HEK293 (cell line): ENCODE measurements around the gene DOCK4.

Experiments
- CTCF ChIA-PET: fragments of 350-600 bp; formaldehyde crosslinking; extraction: SDS; loops from one replicate; lab custom pipeline; 2021; ENCODE audit warnings: antibody characterized with exemption; lab: Yijun Ruan, JAX
- POLR2A ChIA-PET: fragments of 300-600 bp; formaldehyde crosslinking; extraction: SDS; loops from one replicate; lab custom pipeline; 2020; ENCODE audit warnings: antibody characterized with exemption, inconsistent platforms; lab: Yijun Ruan, JAX
- H3K27ac ChIP-seq: fragments of 200-500 bp; sonication (Bioruptor generic); 2 replicates; pipeline ENCODE4 v1.5.1; 2014; ENCODE audit warnings: low read depth, low read length, control low read depth, inconsistent platforms; ENCODE audit errors: extremely low read depth
- H3K36me3 ChIP-seq, 2 experiments: fragments of 200-500 bp in 1 of 2; sonication (Bioruptor generic) in 1 of 2; 1 replicate in 1 of 2; 2 replicates in 1 of 2; pipeline ENCODE4 v1.5.1; 2014 to 2017; ENCODE audit warnings: inconsistent platforms in 2 of 2, low read length in 2 of 2; ENCODE audit not compliant: control insufficient read depth in 2 of 2, insufficient read depth in 1 of 2
- H3K4me1 ChIP-seq: fragments of 200-500 bp; sonication (Bioruptor generic); 2 replicates; pipeline ENCODE4 v1.5.1; 2014; ENCODE audit warnings: mild to moderate bottlenecking, low read length, inconsistent platforms; ENCODE audit not compliant: control insufficient read depth, insufficient read depth
- H3K4me3 ChIP-seq: 2 replicates; pipeline ENCODE4 v1.5.1; 2011; ENCODE audit warnings: low read depth, mild to moderate bottlenecking, control low read depth, low read length, moderate library complexity
- H3K9me3 ChIP-seq: fragments of 200-500 bp; sonication (Bioruptor generic); 2 replicates; pipeline ENCODE4 v1.5.1; 2014; ENCODE audit warnings: low read depth, low read length, inconsistent platforms; ENCODE audit not compliant: control insufficient read depth, insufficient read depth
- ATF2 ChIP-seq: fragments of 450-650 bp; formaldehyde crosslinking; IDR thresholded peaks from 2 replicates; pipeline ENCODE4 v1.5.1; 2016; ENCODE audit warnings: missing biosample characterization, missing genetic modification characterization, low read depth
- BCL11A ChIP-seq: fragments of 450-650 bp; formaldehyde crosslinking; IDR thresholded peaks from 2 replicates; pipeline ENCODE4 v1.5.1; 2016; ENCODE audit warnings: low read depth, missing biosample characterization, missing genetic modification characterization
- BCL11B ChIP-seq: fragments of 450-650 bp; formaldehyde crosslinking; IDR thresholded peaks from 2 replicates; pipeline ENCODE4 v1.5.1; 2016; ENCODE audit warnings: low read depth, missing biosample characterization, missing genetic modification characterization
- EGR2 ChIP-seq: fragments of 450-650 bp; formaldehyde crosslinking; IDR thresholded peaks from 2 replicates; pipeline ENCODE4 v1.5.1; 2016; ENCODE audit warnings: low read depth, missing biosample characterization, missing genetic modification characterization
- GFI1B ChIP-seq: fragments of 450-650 bp; formaldehyde crosslinking; IDR thresholded peaks from 2 replicates; pipeline ENCODE4 v1.5.1; 2016; ENCODE audit warnings: missing biosample characterization, missing genetic modification characterization
- GLIS2 ChIP-seq: fragments of 450-650 bp; formaldehyde crosslinking; IDR thresholded peaks from 2 replicates; pipeline ENCODE4 v1.5.1; 2016; ENCODE audit warnings: missing biosample characterization, missing genetic modification characterization
- SP2 ChIP-seq: fragments of 450-650 bp; formaldehyde crosslinking; IDR thresholded peaks from 2 replicates; pipeline ENCODE4 v1.5.1; 2016; ENCODE audit warnings: missing biosample characterization, missing genetic modification characterization
- ZBTB20 ChIP-seq: fragments of 450-650 bp; formaldehyde crosslinking; IDR thresholded peaks from 2 replicates; pipeline ENCODE4 v1.5.1; 2016; ENCODE audit warnings: missing biosample characterization, missing genetic modification characterization
- ZBTB8A ChIP-seq: fragments of 450-650 bp; formaldehyde crosslinking; IDR thresholded peaks from 2 replicates; pipeline ENCODE4 v1.5.1; 2016; ENCODE audit warnings: missing biosample characterization, missing genetic modification characterization
- ZFP69B ChIP-seq: fragments of 450-650 bp; formaldehyde crosslinking; IDR thresholded peaks from 2 replicates; pipeline ENCODE4 v1.5.1; 2016; ENCODE audit warnings: missing biosample characterization, missing genetic modification characterization
- ZNF140 ChIP-seq: fragments of 450-650 bp; formaldehyde crosslinking; IDR thresholded peaks from 2 replicates; pipeline ENCODE4 v1.5.1; 2016; ENCODE audit warnings: missing biosample characterization, missing genetic modification characterization
- ZNF169 ChIP-seq: fragments of 450-650 bp; formaldehyde crosslinking; IDR thresholded peaks from 2 replicates; pipeline ENCODE4 v1.5.1; 2016; ENCODE audit warnings: missing biosample characterization, missing genetic modification characterization
- ZNF175 ChIP-seq: fragments of 450-650 bp; formaldehyde crosslinking; IDR thresholded peaks from 2 replicates; pipeline ENCODE4 v1.5.1; 2016; ENCODE audit warnings: missing biosample characterization, missing genetic modification characterization
- ZNF302 ChIP-seq: fragments of 450-650 bp; formaldehyde crosslinking; IDR thresholded peaks from 2 replicates; pipeline ENCODE4 v1.5.1; 2016; ENCODE audit warnings: missing biosample characterization, missing genetic modification characterization, low read depth
- ZNF366 ChIP-seq: fragments of 450-650 bp; formaldehyde crosslinking; conservative IDR thresholded peaks from 2 replicates; pipeline ENCODE4 v1.5.1; 2016; ENCODE audit warnings: missing biosample characterization, missing genetic modification characterization
- ZNF555 ChIP-seq: fragments of 450-650 bp; formaldehyde crosslinking; conservative IDR thresholded peaks from 2 replicates; pipeline ENCODE4 v1.5.1; 2017; ENCODE audit warnings: missing biosample characterization, mild to moderate bottlenecking, missing genetic modification characterization, inconsistent platforms
- ZNF580 ChIP-seq: fragments of 450-650 bp; formaldehyde crosslinking; IDR thresholded peaks from 2 replicates; pipeline ENCODE4 v1.5.1; 2016; ENCODE audit warnings: missing biosample characterization, missing genetic modification characterization
- ZNF621 ChIP-seq: fragments of 450-650 bp; formaldehyde crosslinking; IDR thresholded peaks from 2 replicates; pipeline ENCODE4 v1.5.1; 2017; ENCODE audit warnings: missing biosample characterization, missing genetic modification characterization
- ZNF658 ChIP-seq: fragments of 450-650 bp; formaldehyde crosslinking; IDR thresholded peaks from 2 replicates; pipeline ENCODE4; 2016; ENCODE audit warnings: missing biosample characterization, missing genetic modification characterization
- ZNF664 ChIP-seq: fragments of 450-650 bp; formaldehyde crosslinking; IDR thresholded peaks from 2 replicates; pipeline ENCODE4 v1.5.1; 2016; ENCODE audit warnings: missing biosample characterization, missing genetic modification characterization
- ZNF677 ChIP-seq: fragments of 450-650 bp; IDR thresholded peaks from 2 replicates; pipeline ENCODE4 v1.5.0; 2018; ENCODE audit warnings: missing biosample characterization, mild to moderate bottlenecking, missing genetic modification characterization, moderate library complexity
- ZNF701 ChIP-seq: fragments of 450-650 bp; formaldehyde crosslinking; IDR thresholded peaks from 2 replicates; pipeline ENCODE4 v1.5.1; 2016; ENCODE audit warnings: missing biosample characterization, missing genetic modification characterization
- ZNF837 ChIP-seq: fragments of 450-650 bp; formaldehyde crosslinking; IDR thresholded peaks from 2 replicates; pipeline ENCODE4 v1.5.1; 2016; ENCODE audit warnings: missing biosample characterization, missing genetic modification characterization
- TF ChIP-seq, protein P1 (sequence below): fragments of 450-650 bp; formaldehyde crosslinking; IDR thresholded peaks from 2 replicates; pipeline ENCODE4 v1.5.1; 2016; ENCODE audit warnings: missing biosample characterization, missing genetic modification characterization, borderline replicate concordance
- TF ChIP-seq, protein P2 (sequence below): fragments of 450-650 bp; formaldehyde crosslinking; IDR thresholded peaks from 2 replicates; pipeline ENCODE4 v1.5.1; 2017; ENCODE audit warnings: missing biosample characterization, missing genetic modification characterization
- TF ChIP-seq, protein P3 (sequence below): fragments of 450-650 bp; formaldehyde crosslinking; IDR thresholded peaks from 2 replicates; pipeline ENCODE4; 2016; ENCODE audit warnings: missing biosample characterization, missing genetic modification characterization

The DOCK4 gene

DNA sequence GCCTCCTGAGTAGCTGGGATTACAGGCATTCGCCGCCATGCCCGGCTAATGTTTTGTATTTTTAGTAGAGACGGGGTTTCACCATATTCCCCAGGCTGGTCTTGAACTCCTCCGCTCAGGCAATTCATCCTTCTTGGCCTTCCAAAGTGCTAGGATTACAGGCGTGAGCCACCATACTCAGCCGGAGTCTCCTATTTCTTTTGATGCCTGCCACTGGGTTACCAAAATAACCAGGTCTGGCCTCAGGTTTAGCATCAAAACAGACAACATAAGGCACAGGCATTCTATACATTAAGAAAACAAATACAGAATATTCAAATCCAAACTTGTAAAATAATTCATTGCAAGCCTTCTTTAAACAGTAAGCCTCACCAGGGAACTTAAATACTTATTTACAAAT is 354.1 kb downstream of the DOCK4 start:
- ChIA-PET POLR2A (interaction anchor here (0.6 kb wide), 1 partner anchor 120 kb away, joined by 4 read pairs; no protein-coding TSS in a partner anchor), CTCF (interaction anchor here (2.2 to 6.3 kb wide), 2 partner anchors 8 to 91 kb away, joined by 5 to 87 read pairs; no protein-coding TSS in a partner anchor)
- H3K27ac ChIP-seq: no peak overlapping the region
- TF ChIP-seq ZFP69B (tag by site-specific recombination) (no peak), ATF2 (no peak), ZNF175 (no peak), ZNF366 (tag by site-specific recombination) (no peak), ZNF837 (tag by site-specific recombination) (no peak), ZNF302 (tag by site-specific recombination) (no peak), ZNF621 (no peak), ZNF658 (tag by site-specific recombination) (no peak), GLIS2 (tag by site-specific recombination) (no peak)
- TF ChIP-seq, protein P1, sequence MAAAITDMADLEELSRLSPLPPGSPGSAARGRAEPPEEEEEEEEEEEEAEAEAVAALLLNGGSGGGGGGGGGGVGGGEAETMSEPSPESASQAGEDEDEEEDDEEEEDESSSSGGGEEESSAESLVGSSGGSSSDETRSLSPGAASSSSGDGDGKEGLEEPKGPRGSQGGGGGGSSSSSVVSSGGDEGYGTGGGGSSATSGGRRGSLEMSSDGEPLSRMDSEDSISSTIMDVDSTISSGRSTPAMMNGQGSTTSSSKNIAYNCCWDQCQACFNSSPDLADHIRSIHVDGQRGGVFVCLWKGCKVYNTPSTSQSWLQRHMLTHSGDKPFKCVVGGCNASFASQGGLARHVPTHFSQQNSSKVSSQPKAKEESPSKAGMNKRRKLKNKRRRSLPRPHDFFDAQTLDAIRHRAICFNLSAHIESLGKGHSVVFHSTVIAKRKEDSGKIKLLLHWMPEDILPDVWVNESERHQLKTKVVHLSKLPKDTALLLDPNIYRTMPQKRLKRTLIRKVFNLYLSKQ (tag by site-specific recombination): no peak
- no peaks in the 10 kb centered on the region for H3K36me3 ChIP-seq
- H3K9me3 ChIP-seq: no peaks in the 10 kb centered on the region
- no peak overlapping the region for H3K4me3 ChIP-seq
- H3K4me1 ChIP-seq: no peaks in the 10 kb centered on the region

- TF ChIP-seq, protein P2, sequence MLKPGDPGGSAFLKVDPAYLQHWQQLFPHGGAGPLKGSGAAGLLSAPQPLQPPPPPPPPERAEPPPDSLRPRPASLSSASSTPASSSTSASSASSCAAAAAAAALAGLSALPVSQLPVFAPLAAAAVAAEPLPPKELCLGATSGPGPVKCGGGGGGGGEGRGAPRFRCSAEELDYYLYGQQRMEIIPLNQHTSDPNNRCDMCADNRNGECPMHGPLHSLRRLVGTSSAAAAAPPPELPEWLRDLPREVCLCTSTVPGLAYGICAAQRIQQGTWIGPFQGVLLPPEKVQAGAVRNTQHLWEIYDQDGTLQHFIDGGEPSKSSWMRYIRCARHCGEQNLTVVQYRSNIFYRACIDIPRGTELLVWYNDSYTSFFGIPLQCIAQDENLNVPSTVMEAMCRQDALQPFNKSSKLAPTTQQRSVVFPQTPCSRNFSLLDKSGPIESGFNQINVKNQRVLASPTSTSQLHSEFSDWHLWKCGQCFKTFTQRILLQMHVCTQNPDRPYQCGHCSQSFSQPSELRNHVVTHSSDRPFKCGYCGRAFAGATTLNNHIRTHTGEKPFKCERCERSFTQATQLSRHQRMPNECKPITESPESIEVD (tag by site-specific recombination): no peak
- TF ChIP-seq BCL11A (tag by site-specific recombination) (no peak), ZBTB8A (tag by site-specific recombination) (no peak), ZNF555 (tag by site-specific recombination) (no peak), ZBTB20 (no peak), ZNF169 (tag by site-specific recombination) (no peak), EGR2 (tag by site-specific recombination) (no peak)
- Histone ChIP-seq H3K27ac (no peak overlapping the region), H3K4me3 (no peak overlapping the region), H3K9me3 (no peaks in the 10 kb centered on the region), H3K36me3 (no peaks in the 10 kb centered on the region; a peak in 1 of 3 replicates), H3K4me1 (no peaks in the 10 kb centered on the region)
- POLR2A ChIA-PET: no interaction called here
- CTCF ChIA-PET: no interaction called here
Observed at GRCh38 chr7:111846898-111847297, 359.3 kb downstream of the DOCK4 start.

DNA sequence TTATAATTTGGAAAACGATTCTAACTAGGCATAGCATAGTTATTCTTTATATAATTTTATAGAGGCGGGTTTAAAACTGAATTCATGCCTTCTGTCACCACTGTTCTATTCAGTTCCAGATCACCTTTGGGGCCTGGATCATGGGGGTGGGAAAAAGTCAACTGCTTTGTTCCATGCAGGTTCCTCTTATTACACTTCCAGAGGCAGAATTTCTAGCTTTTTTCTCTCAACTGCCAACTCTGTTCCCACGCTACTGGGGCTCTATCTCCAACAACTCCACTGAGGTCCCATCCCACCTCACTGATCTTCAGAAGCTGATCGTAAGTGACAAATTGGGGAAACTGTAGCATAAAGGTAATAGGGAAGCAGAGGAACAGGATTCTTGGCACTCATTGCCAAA is 360.3 kb downstream of the DOCK4 start:
- Histone ChIP-seq H3K4me1 (no peaks in the 10 kb centered on the region), H3K36me3 (no peaks in the 10 kb centered on the region; a peak in 1 of 3 replicates), H3K27ac (no peak overlapping the region), H3K4me3 (no peak overlapping the region), H3K9me3 (no peaks in the 10 kb centered on the region)
- TF ChIP-seq, protein P3, sequence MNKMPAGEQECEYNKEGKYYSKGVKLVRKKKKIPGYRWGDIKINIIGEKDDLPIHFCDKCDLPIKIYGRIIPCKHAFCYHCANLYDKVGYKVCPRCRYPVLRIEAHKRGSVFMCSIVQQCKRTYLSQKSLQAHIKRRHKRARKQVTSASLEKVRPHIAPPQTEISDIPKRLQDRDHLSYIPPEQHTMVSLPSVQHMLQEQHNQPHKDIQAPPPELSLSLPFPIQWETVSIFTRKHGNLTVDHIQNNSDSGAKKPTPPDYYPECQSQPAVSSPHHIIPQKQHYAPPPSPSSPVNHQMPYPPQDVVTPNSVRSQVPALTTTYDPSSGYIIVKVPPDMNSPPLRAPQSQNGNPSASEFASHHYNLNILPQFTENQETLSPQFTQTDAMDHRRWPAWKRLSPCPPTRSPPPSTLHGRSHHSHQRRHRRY (tag by site-specific recombination): no peak
- TF ChIP-seq ZNF701: no peak
- TF ChIP-seq BCL11B: no peak
- TF ChIP-seq SP2 (tag by site-specific recombination): no peak
- TF ChIP-seq ZNF664 (tag by site-specific recombination): no peak
- no peak for TF ChIP-seq ZFP69B (tag by site-specific recombination)
- no peak for TF ChIP-seq ZNF140 (tag by site-specific recombination)
- TF ChIP-seq ZNF580 (tag by site-specific recombination): no peak
- TF ChIP-seq ZNF677 (tag by site-specific recombination): no peak
- TF ChIP-seq GFI1B: no peak
- ChIA-PET POLR2A (no interaction called here), CTCF (interaction anchor here (4.1 kb wide), 1 partner anchor 9 kb away, joined by 16 read pairs; no protein-coding TSS in a partner anchor)
